ENCODE data around the gene C4orf50. TPM values are rescaled to one million over a fixed set of nuclear protein-coding genes. Genes with fewer than 3 reads are reported as not detected.

C4orf50 gene
- total RNA-seq, 4 donors from 2014 or later, result 0.21 to 0.30 TPM; not detected in 2

DNA sequence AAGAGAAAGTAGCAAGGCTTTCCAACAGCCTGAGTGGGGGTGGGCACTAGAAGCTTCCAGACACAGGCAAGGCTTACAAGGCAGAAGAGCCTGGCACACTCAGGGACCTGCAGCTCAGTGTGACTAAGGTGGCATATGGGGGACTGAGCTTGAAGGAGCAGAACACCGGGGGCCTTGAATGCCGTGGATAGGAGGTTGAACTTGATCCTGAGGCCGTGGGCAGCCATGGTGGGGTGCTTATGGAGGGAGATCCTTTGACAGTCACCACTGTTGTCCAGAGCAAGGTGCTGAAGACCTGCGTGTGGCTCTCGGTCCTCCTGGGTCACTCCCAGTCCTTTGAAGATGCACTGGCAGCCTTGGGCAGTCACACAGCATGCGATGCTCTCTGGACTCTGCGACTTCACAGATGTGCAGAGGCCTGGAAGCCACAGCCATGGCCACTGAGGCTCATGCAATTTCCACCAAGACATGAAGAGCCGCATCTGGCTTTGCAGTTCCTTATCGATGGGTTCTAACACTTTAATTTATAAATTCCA is 18.3 kb downstream of the C4orf50 start:
- Histone ChIP-seq H3K9me3 (no peaks in the 10 kb centered on the region), H3K4me3 (no peak overlapping the region), H3K4me1 (no peaks in the 10 kb centered on the region), H3K27me3 (peaks cover 0 to 5% of the 10 kb centered on the region in 2 donors), H3K27ac (no peak overlapping the region), H3K36me3 (no peaks in the 10 kb centered on the region)
- no peak for DNase-seq (ENCODE audit: low spot score in 2 of 2)
- no peak for TF ChIP-seq EP300 (IDR thresholded peaks at IDR 0.05)
- TF ChIP-seq POLR2A (IDR thresholded peaks at IDR 0.05), result no peak
- TF ChIP-seq, protein P1, sequence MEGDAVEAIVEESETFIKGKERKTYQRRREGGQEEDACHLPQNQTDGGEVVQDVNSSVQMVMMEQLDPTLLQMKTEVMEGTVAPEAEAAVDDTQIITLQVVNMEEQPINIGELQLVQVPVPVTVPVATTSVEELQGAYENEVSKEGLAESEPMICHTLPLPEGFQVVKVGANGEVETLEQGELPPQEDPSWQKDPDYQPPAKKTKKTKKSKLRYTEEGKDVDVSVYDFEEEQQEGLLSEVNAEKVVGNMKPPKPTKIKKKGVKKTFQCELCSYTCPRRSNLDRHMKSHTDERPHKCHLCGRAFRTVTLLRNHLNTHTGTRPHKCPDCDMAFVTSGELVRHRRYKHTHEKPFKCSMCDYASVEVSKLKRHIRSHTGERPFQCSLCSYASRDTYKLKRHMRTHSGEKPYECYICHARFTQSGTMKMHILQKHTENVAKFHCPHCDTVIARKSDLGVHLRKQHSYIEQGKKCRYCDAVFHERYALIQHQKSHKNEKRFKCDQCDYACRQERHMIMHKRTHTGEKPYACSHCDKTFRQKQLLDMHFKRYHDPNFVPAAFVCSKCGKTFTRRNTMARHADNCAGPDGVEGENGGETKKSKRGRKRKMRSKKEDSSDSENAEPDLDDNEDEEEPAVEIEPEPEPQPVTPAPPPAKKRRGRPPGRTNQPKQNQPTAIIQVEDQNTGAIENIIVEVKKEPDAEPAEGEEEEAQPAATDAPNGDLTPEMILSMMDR (IDR thresholded peaks at IDR 0.05), result no peak
- 92 to 96% methylated on average over 7 to 9 of the region's 9 CpGs for whole genome bisulfite sequencing, 2 donors

DNA sequence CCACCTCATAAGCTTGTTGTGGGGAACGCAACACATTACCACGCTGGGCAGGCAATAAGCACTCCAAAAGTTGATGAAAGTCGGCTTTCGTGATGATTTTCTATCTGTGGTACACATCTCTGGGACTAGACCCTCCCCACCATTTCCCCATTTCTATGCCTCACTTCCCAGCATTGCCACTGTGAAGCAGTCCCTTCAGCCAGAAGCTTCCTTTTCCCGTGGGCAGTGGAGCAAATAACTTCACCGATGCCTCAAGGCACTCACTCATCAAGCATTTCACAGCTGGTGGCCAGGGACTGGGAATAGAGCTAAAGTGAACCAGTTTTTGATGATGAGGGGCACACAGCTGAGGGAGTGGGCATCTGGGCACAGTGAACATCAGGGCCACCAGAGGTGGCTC is 18.9 kb downstream of the C4orf50 start:
- Histone ChIP-seq H3K27ac (no peak overlapping the region), H3K4me1 (no peaks in the 10 kb centered on the region), H3K36me3 (no peaks in the 10 kb centered on the region), H3K9me3 (no peaks in the 10 kb centered on the region), H3K27me3 (peaks cover 0 to 5% of the 10 kb centered on the region in 2 donors), H3K4me3 (no peak overlapping the region)
- 75 to 82% methylated on average over 6 of the region's 6 CpGs for WGBS, 2 donors
- no peak for DNase-seq (ENCODE audit: low spot score in 2 of 2)
- TF ChIP-seq, protein P1 (IDR thresholded peaks at IDR 0.05), result no peak
- TF ChIP-seq EP300 (IDR thresholded peaks at IDR 0.05), result no peak
- no peak for TF ChIP-seq POLR2A (IDR thresholded peaks at IDR 0.05)

DNA sequence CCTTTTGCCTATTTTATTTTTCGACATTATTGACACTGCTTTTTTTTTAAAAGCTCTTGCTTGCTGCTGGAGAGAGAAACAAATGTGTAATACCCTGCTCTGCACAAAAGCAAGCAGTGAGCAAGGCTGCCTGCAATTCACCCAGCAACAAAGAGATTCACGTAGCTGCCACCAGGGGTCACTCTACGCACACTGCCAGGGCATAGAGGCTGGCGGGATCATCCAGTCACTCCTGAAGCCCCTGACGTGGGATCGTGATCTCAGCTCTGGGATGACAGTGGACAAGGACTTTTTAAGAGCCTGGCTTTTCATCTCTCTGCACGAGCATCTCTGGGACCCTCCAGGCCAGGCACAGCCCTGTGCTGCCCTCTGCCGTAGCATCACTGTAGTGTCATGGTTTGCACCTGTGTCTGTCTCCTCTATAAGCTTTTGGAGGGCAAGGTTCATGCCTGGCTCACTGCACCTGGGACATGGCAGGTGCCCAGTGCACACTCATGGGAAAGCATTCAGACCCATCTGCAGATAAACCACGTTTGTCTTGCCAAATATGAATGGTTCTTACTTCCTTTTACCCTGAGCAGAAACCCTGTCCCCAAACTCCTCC is 19.8 kb downstream of the C4orf50 start:
- peak in 1 of 2 donors; percentile 45 for DNase-seq (ENCODE audit: low spot score in 2 of 2)
- WGBS, 2 donors, result 2% methylated on average over 9 of the region's 9 CpGs
- Histone ChIP-seq H3K9me3 (no peaks in the 10 kb centered on the region), H3K27me3 (peaks cover 0 to 5% of the 10 kb centered on the region in 2 donors), H3K27ac (no peak overlapping the region), H3K4me3 (no peak overlapping the region), H3K4me1 (no peaks in the 10 kb centered on the region), H3K36me3 (no peaks in the 10 kb centered on the region)
- no peak for TF ChIP-seq EP300 (IDR thresholded peaks at IDR 0.05)
- TF ChIP-seq, protein P1 (IDR thresholded peaks at IDR 0.05), result peak; percentile 71 to 76 (median 72)
- no peak for TF ChIP-seq POLR2A (IDR thresholded peaks at IDR 0.05)

DNA sequence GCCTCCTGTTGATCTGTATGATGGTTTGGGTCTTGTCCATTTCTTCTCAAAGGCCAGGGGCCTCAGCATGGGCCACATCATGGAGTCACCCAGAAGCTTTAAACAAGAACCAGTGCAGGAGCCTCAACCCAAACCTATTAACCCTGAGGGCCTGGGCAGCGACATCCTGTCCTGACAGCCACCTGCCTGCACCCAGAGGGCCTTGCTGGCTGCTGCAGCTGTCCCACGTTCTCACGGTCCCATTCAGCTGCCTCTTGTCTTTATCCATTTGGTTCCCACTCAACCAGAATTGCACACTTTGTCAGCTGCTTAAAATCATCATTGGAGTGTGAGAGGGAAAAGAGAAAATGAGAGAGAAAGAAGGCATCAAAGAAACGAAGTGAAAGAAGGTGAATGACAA is 21.6 kb downstream of the C4orf50 start:
- no peak for TF ChIP-seq POLR2A (IDR thresholded peaks at IDR 0.05)
- TF ChIP-seq, protein P1 (IDR thresholded peaks at IDR 0.05), result no peak
- no peak for TF ChIP-seq EP300 (IDR thresholded peaks at IDR 0.05)
- Histone ChIP-seq H3K27me3 (peaks cover 0 to 9% of the 10 kb centered on the region in 2 donors), H3K4me1 (no peaks in the 10 kb centered on the region), H3K36me3 (no peaks in the 10 kb centered on the region), H3K4me3 (no peak overlapping the region), H3K9me3 (no peaks in the 10 kb centered on the region), H3K27ac (no peak overlapping the region)
- 46 to 59% methylated on average over 4 of the region's 4 CpGs for WGBS, 2 donors
- no peak for DNase-seq (ENCODE audit: low spot score in 2 of 2)

DNA sequence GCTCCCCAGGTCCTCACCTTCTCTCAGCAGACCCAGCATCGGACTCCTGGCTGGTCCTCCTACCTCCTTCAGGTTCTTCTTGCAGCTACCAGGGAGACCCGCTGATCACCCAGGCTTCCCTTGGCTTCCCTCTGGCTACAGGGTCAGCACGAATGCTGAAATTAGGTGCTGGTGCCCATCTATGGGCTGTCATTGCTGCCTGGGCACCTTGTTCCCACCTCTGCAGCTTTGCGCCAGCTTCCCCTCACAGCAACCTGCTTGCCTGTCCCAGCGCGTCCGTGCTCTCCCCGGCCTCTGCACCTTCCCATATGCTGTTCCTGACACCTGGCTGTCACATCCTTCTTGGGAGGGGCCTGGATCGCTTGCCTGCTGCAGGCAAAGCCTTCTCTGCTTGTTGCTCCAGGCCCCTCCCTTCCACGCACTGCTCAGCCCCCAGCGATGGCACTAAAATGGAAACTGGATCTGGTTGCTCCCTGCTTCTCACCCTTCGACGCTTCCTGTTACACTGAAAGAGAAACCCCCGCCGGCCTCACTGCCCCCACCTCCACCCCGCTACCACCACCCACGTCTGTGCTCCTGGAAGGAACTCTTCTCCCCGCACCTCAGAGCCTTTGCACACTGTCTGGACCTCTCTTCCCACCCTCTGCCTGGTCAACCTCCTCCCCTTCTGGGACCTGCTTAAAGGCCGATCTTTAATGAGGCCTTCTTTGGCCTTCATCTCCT is 22.2 kb downstream of the C4orf50 start:
- H3K4me3 ChIP-seq, result no peak overlapping the region
- 46 to 51% methylated on average over 19 of the region's 19 CpGs for WGBS, 2 donors
- no peak overlapping the region for H3K27ac ChIP-seq
- H3K9me3 ChIP-seq, result no peaks in the 10 kb centered on the region
- H3K27me3 ChIP-seq, result peaks cover 0 to 9% of the 10 kb centered on the region in 2 donors
- H3K4me1 ChIP-seq, result no peaks in the 10 kb centered on the region
- no peak for DNase-seq (ENCODE audit: low spot score in 2 of 2)
- no peaks in the 10 kb centered on the region for H3K36me3 ChIP-seq
- no peak for TF ChIP-seq POLR2A (IDR thresholded peaks at IDR 0.05)
- no peak for TF ChIP-seq EP300 (IDR thresholded peaks at IDR 0.05)
- TF ChIP-seq, protein P1 (IDR thresholded peaks at IDR 0.05), result no peak

Measured in tibial nerve (tissue), 4 donors.